Osteocyte (in vitro differentiated cells): ENCODE data around the gene PALD1. TPM values are rescaled to one million over a fixed set of nuclear protein-coding genes. Genes with fewer than 3 reads are reported as not detected.
A peak's percentile ranks its signal among the peaks of the same experiment; 100 is the strongest.

ENCODE experiments used
- DNase-seq: peaks from one replicate; pipeline ENCODE4 v3.0.0; 2021; ENCODE audit warnings: mixed read lengths; ENCODE audit not compliant: unreplicated experiment; ENCODE audit errors: extremely low spot score
- H3K27ac Mint-ChIP-seq: one replicate; pipeline ENCODE4 v1.8.0; 2021; ENCODE audit warnings: mild to moderate bottlenecking, mixed read lengths; ENCODE audit not compliant: unreplicated experiment
- H3K27me3 Mint-ChIP-seq: one replicate; pipeline ENCODE4 v1.8.0; 2021; ENCODE audit warnings: mixed read lengths; ENCODE audit not compliant: unreplicated experiment
- H3K36me3 Mint-ChIP-seq: one replicate; pipeline ENCODE4 v1.8.0; 2021; ENCODE audit warnings: mixed read lengths; ENCODE audit not compliant: unreplicated experiment
- H3K4me1 Mint-ChIP-seq: one replicate; pipeline ENCODE4 v1.8.0; 2021; ENCODE audit warnings: mixed read lengths; ENCODE audit not compliant: unreplicated experiment
- H3K4me3 Mint-ChIP-seq: one replicate; pipeline ENCODE4 v1.8.0; 2021; ENCODE audit warnings: mild to moderate bottlenecking, moderate library complexity, mixed read lengths; ENCODE audit not compliant: unreplicated experiment
- H3K9me3 Mint-ChIP-seq: one replicate; pipeline ENCODE4 v1.8.0; 2021; ENCODE audit warnings: mixed read lengths; ENCODE audit not compliant: unreplicated experiment
- total RNA-seq: library from RNA; stranded (reverse); gene quantifications from 2 replicates; pipeline ENCODE4 v1.2.1, GENCODE V29; 2021
- TF ChIP-seq, protein P1 (sequence below): fragments of 200-600 bp; sonication (generic); IDR thresholded peaks from 2 replicates; pipeline ENCODE4 v1.5.0; 2021; ENCODE audit warnings: antibody characterized with exemption, mild to moderate bottlenecking, moderate library complexity

Gene PALD1
- total RNA-seq, 1 donor from 2014 or later, result 3.1 TPM

DNA sequence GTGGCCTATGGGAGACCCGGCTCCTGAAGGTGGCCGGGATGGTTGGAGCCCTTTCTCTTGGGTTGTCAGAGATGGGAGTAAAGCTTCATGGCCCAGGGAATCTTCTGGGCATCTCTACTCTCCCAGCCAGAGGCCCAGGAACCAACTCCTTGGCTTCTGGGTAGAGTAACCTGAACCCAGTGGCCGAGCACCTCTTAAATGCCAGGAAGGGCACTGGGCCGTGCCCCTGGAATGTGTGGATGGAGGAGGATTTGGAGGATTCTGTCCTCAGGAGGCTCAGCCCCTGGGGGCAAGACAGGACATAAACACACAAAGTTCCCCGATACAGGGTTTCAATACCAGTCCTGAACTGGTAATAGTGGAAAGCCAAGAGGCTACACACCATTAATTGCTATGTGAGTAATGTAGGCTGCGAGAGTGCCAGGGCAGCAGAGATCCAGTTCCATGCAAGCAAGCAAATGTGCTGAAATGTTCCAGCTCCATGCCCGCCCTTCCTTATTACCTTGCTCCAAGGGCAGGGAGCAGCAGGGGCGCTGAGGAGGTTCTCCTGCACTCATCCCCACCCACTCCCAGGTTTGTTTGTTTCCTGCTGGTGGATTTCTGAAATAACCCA lies 1.2 kb downstream of the PALD1 start:
- DNase-seq, result no peak
- Mint-ChIP-seq H3K27ac (no peak overlapping the region), H3K9me3 (no peaks in the 10 kb centered on the region), H3K4me3 (peak overlapping the region; percentile 64), H3K4me1 (peaks cover 31% of the 10 kb centered on the region), H3K27me3 (peaks cover 8% of the 10 kb centered on the region), H3K36me3 (no peaks in the 10 kb centered on the region)
- TF ChIP-seq, protein P1, sequence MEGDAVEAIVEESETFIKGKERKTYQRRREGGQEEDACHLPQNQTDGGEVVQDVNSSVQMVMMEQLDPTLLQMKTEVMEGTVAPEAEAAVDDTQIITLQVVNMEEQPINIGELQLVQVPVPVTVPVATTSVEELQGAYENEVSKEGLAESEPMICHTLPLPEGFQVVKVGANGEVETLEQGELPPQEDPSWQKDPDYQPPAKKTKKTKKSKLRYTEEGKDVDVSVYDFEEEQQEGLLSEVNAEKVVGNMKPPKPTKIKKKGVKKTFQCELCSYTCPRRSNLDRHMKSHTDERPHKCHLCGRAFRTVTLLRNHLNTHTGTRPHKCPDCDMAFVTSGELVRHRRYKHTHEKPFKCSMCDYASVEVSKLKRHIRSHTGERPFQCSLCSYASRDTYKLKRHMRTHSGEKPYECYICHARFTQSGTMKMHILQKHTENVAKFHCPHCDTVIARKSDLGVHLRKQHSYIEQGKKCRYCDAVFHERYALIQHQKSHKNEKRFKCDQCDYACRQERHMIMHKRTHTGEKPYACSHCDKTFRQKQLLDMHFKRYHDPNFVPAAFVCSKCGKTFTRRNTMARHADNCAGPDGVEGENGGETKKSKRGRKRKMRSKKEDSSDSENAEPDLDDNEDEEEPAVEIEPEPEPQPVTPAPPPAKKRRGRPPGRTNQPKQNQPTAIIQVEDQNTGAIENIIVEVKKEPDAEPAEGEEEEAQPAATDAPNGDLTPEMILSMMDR, result no peak

DNA sequence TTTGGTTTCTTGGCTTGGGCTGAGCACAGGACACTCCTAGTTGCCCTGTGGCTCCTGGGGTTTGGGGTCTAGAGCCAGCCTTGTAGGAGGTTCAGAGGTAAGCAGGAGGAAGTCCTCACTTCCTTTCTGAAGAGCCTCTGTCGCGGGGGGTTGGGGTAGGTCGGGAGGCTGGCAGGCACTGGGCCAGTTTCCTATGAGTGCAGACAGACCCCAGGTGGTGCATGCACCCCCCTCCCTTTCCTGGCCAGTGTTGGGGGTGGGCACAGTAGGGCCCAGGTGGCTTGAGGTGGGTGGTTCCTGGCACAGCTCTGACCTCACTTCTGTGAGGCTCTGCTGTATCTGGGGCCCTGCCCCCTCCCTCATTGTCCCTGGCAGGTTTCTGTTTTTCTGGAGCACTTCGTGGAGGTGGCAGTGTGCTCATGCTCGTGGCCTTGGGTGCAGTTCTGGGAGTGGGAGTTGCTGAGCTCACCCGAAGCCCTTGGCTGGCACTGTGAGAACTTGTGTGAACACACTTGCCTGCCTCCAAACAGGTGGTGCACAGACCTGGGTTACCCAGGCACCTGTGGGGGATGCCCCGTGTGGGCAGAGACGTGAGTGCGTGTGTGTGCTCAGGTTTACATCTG lies 1.8 kb downstream of the PALD1 start:
- H3K4me1 Mint-ChIP-seq, result peaks cover 31% of the 10 kb centered on the region
- TF ChIP-seq, protein P1, result no peak
- no peak for DNase-seq
- H3K36me3 Mint-ChIP-seq, result no peaks in the 10 kb centered on the region
- peaks cover 3% of the 10 kb centered on the region for H3K27me3 Mint-ChIP-seq
- H3K4me3 Mint-ChIP-seq, result no peak overlapping the region
- no peaks in the 10 kb centered on the region for H3K9me3 Mint-ChIP-seq
- no peak overlapping the region for H3K27ac Mint-ChIP-seq

DNA sequence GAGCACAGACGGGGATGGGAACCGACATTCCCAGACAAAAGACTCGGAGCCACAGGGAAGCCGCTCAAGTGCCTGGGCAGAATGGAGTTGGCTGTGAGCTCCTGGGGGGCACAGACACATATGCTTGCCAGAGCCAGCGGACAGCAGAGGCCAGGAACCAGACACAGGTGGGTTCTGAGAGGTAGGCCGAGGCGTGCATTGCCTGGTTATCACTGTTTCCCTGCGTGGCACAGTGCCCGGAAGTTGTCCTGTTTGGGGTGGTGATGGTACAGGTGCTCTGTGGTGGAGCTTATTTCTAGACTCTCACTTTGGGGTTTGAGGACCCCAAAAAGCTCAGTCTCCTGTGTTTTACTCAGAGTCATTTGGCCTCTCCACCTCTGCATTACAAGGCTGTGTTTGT lies 2.5 kb downstream of the PALD1 start:
- TF ChIP-seq, protein P1, result no peak
- Mint-ChIP-seq H3K4me3 (no peak overlapping the region), H3K27ac (no peak overlapping the region), H3K36me3 (no peaks in the 10 kb centered on the region), H3K9me3 (no peaks in the 10 kb centered on the region), H3K27me3 (peaks cover 3% of the 10 kb centered on the region), H3K4me1 (peaks cover 31% of the 10 kb centered on the region)
- no peak for DNase-seq

DNA sequence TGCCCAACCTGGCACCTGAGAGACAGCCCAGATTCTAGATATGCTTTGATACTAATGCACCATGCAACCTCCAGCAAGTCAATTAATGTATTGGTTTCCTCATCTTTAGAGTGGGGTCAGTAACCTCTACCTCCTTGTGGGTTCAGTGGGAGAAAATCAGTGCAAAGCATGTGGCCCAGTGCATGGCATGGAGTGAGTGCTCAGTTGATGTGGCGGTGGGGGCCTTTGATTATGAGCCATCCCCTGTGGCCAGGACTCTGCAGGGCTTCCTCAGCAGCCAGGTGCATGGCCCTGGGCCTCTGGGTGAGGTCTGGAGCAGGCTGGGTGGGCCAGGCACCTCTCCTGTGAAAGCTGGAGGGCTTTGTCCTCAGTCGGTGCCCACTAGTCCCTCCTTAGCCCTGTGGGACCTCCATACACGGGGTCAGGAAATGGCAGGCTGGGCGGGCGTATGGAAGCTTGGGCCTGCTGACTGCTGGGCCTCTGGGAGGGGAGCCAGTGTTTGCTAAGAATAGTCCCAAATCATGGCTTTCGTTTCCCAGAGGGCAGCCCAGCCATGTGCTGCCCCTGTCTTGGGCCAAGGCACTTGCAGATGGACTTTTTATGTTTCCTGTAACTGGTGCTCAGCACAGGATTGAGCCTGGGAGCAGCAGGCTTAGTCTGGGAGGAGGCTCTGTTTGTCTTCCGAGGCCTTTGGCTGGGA lies 3.4 kb downstream of the PALD1 start:
- H3K27ac Mint-ChIP-seq, result no peak overlapping the region
- no peak for DNase-seq
- no peaks in the 10 kb centered on the region for H3K27me3 Mint-ChIP-seq

More for the DNA sequence above, 3.4 kb downstream of the PALD1 start:
- Mint-ChIP-seq H3K36me3 (no peaks in the 10 kb centered on the region), H3K4me1 (peaks cover 31% of the 10 kb centered on the region), H3K9me3 (no peaks in the 10 kb centered on the region), H3K4me3 (no peak overlapping the region)
- TF ChIP-seq, protein P1, result no peak
